GM12878 (cell line): ENCODE results near the gene TRAPPC11. TPM values are rescaled to one million over a fixed set of nuclear protein-coding genes. Genes with fewer than 3 reads are reported as not detected.
A peak's percentile ranks its signal among the peaks of the same experiment; 100 is the strongest.

Experiments used
- ATF2 ChIP-seq: IDR thresholded peaks from 2 replicates; pipeline ENCODE4 v1.6.1; 2012; ENCODE audit warnings: low read length, inconsistent platforms
- ELK1 ChIP-seq: IDR thresholded peaks from 2 replicates; pipeline ENCODE4 v1.6.1; 2012; ENCODE audit warnings: low read depth, low read length, improper control_type of control experiment
- EP300 ChIP-seq, 2 experiments: fragments of 150-350 bp in 1 of 2; IDR thresholded peaks; 2 replicates each; pipeline ENCODE4 v1.6.1; 2011 to 2012; ENCODE audit warnings: low read depth in 2 of 2, low read length in 2 of 2, borderline replicate concordance in 1 of 2, improper control_type of control experiment in 1 of 2, inconsistent platforms in 1 of 2; ENCODE audit not compliant: control insufficient read depth in 1 of 2
- HCFC1 ChIP-seq: fragments of 150-350 bp; IDR thresholded peaks from 2 replicates; pipeline ENCODE4 v1.6.1; 2014; ENCODE audit warnings: low read length
- KAT2A ChIP-seq: conservative IDR thresholded peaks from 2 replicates; pipeline ENCODE4 v1.6.1; 2011; ENCODE audit warnings: low read depth, low read length; ENCODE audit not compliant: control insufficient read depth
- KDM1A ChIP-seq: fragments of 200-600 bp; sonication (generic); IDR thresholded peaks from 2 replicates; pipeline ENCODE4 v1.6.1; 2016; ENCODE audit warnings: borderline replicate concordance
- PML ChIP-seq: IDR thresholded peaks from 2 replicates; pipeline ENCODE4 v1.6.1; 2012; ENCODE audit warnings: low read length, inconsistent platforms
- POLR2A ChIP-seq: IDR thresholded peaks from 2 replicates; pipeline ENCODE4 v1.6.1; 2011; ENCODE audit warnings: low read depth, mild to moderate bottlenecking, low read length
- RELB ChIP-seq: fragments of 450-650 bp; IDR thresholded peaks from 2 replicates; pipeline ENCODE4 v1.6.1; 2017; ENCODE audit warnings: low read depth, mild to moderate bottlenecking, moderate library complexity
- REST ChIP-seq: IDR thresholded peaks from 2 replicates; pipeline ENCODE4 v1.6.1; 2012; ENCODE audit warnings: mild to moderate bottlenecking, low read depth, low read length
- RUNX3 ChIP-seq: IDR thresholded peaks from 2 replicates; pipeline ENCODE4 v1.6.1; 2012; ENCODE audit warnings: low read length, inconsistent platforms
- SKIL ChIP-seq: fragments of 450-650 bp; IDR thresholded peaks from 2 replicates; pipeline ENCODE4 v1.6.1; 2017; ENCODE audit warnings: mild to moderate bottlenecking, low read depth, inconsistent platforms; ENCODE audit not compliant: poor library complexity, severe bottlenecking
- SP1 ChIP-seq: IDR thresholded peaks from one replicate; pipeline ENCODE4 v1.6.1; 2011; ENCODE audit warnings: low read depth, low read length
- SPI1 ChIP-seq: IDR thresholded peaks from 2 replicates; pipeline ENCODE4 v1.6.1; 2011; ENCODE audit warnings: low read depth, mild to moderate bottlenecking, low read length, moderate library complexity, borderline replicate concordance; ENCODE audit not compliant: insufficient read depth
- SUZ12 ChIP-seq: fragments of 200-600 bp; sonication (generic); IDR thresholded peaks from one replicate; pipeline ENCODE4 v1.6.1; 2018; ENCODE audit warnings: antibody characterized with exemption, mild to moderate bottlenecking; ENCODE audit not compliant: unreplicated experiment
- ZNF217 ChIP-seq: fragments of 450-650 bp; IDR thresholded peaks from 2 replicates; pipeline ENCODE4 v1.6.1; 2017; ENCODE audit warnings: antibody characterized with exemption, mild to moderate bottlenecking
- ZNF24 ChIP-seq: fragments of 450-650 bp; IDR thresholded peaks from 2 replicates; pipeline ENCODE4 v1.6.1; 2017; ENCODE audit warnings: antibody characterized with exemption, mild to moderate bottlenecking
- ZNF274 ChIP-seq: IDR thresholded peaks from one replicate; pipeline ENCODE4 v1.8.0; 2011; ENCODE audit not compliant: insufficient read length, insufficient read depth
- ZSCAN29 ChIP-seq: fragments of 450-650 bp; IDR thresholded peaks from 2 replicates; pipeline ENCODE4 v1.6.1; 2017; ENCODE audit warnings: mild to moderate bottlenecking, moderate library complexity
- polyA plus RNA-seq, 11 experiments: library from polyadenylated mRNA; depleted of rRNA in 4 of 11; unstranded in 6 of 11; stranded (reverse) in 5 of 11; fragments of >200 nt; fragmentation: Nextera tagmentation in 4 of 11; fragmentation: Illumina TruSeq in 1 of 11; extraction: Ambion mirVana in 4 of 11; extraction: Trizol in 1 of 11; gene quantifications; 1 replicate in 1 of 11; 2 replicates in 10 of 11; pipeline versions ENCODE4 v1.2.1 to v1.2.3, GENCODE V29; 2011 to 2016; ENCODE audit warnings: inconsistent platforms in 2 of 11, missing spikeins in 2 of 11, low read depth in 1 of 11
- total RNA-seq, 4 experiments: library from RNA; depleted of rRNA in 3 of 4; stranded (reverse); fragments of >200 nt in 3 of 4; fragmentation: Illumina TruSeq in 1 of 4; extraction: Trizol in 1 of 4; gene quantifications; 2 replicates each; pipeline versions ENCODE4 v1.2.1 to v1.2.3, GENCODE V29; 2013 to 2021

Gene TRAPPC11
- total and polyA plus RNA-seq, 10 of the 15 experiments (the other 5 are each of a cell fraction or from before 2014, with no cell fraction given) = 7.3 to 40.5 (median 22.3) TPM

- no peak for TF ChIP-seq ZNF274
- no peak for TF ChIP-seq SKIL
- peak; percentile 65 to 77; a peak in 2 of 4 replicates for TF ChIP-seq EP300 (IDR thresholded peaks at IDR 0.05; ENCODE audit: borderline replicate concordance in 1 of 2, control insufficient read depth in 1 of 2, low read depth in 2 of 2, low read length in 2 of 2)
- TF ChIP-seq ELK1 = no peak
- no peak for TF ChIP-seq PML
- TF ChIP-seq KDM1A = no peak
- peak; percentile 69 for TF ChIP-seq ATF2
- no peak for TF ChIP-seq KAT2A
- TF ChIP-seq ZNF24 = no peak
- TF ChIP-seq SPI1 = no peak
- no peak; the same call in 1 of the 2 replicates for TF ChIP-seq RUNX3
- TF ChIP-seq ZNF217 = 0 out of 2 replicates have a peak, but pooled peaks have one; percentile 41
- no peak for TF ChIP-seq SP1
- TF ChIP-seq ZSCAN29 = 0 out of 2 replicates have a peak, but pooled peaks have one; percentile 38
- TF ChIP-seq POLR2A = no peak
- no peak for TF ChIP-seq SUZ12
- no peak for TF ChIP-seq REST
- TF ChIP-seq RELB = peak; percentile 58; the same call in 1 of the 2 replicates
- no peak for TF ChIP-seq HCFC1
These were observed 79.1 kb downstream of the TRAPPC11 start (continued) for GRCh38 chr4:183738081-183738673.
